Retinal pigment epithelial cell (primary cell): ENCODE measurements around the gene SULT1C4.

Experiments used
- DNase-seq: peaks from one replicate; pipeline ENCODE4 v3.0.0-alpha.2; 2010; ENCODE audit warnings: low read depth
- H3K4me3 ChIP-seq: 2 replicates; pipeline ENCODE4 v1.5.1; 2011; ENCODE audit warnings: mild to moderate bottlenecking, low read length, control low read depth, moderate library complexity
- CTCF ChIP-seq: conservative IDR thresholded peaks from 2 replicates; pipeline ENCODE4 v1.5.1; 2011; ENCODE audit warnings: low read depth, low read length, control low read depth, inconsistent platforms

The SULT1C4 gene

GRCh38 chr2:108377815-108378630, at the start of gene SULT1C4:
Gene SULT1C4 (plus strand): TSS chr2:108377954. CDS start chr2:108378338, 384 bp downstream.
- TF ChIP-seq CTCF, result no peak
- H3K4me3 ChIP-seq, result peak within 1 kb of the TSS; percentile 29
- DNase-seq, result no peak

GRCh38 chr2:108329771-108330170, 48.0 kb upstream of the SULT1C4 start:
- TF ChIP-seq CTCF, result no peak
- no peak overlapping the region for H3K4me3 ChIP-seq
- DNase-seq, result no peak

GRCh38 chr2:108330979-108331378, 46.8 kb upstream of the SULT1C4 start:
- no peak overlapping the region for H3K4me3 ChIP-seq
- TF ChIP-seq CTCF, result no peak
- no peak for DNase-seq

- DNase-seq, result no peak
- no peak overlapping the region for H3K4me3 ChIP-seq
- no peak for TF ChIP-seq CTCF
Observed at GRCh38 chr2:108345951-108346350, 31.8 kb upstream of the SULT1C4 start.

- no peak overlapping the region for H3K4me3 ChIP-seq
- TF ChIP-seq CTCF, result no peak
- DNase-seq, result no peak
Observed at GRCh38 chr2:108346827-108347226, 30.9 kb upstream of the SULT1C4 start.

- DNase-seq, result no peak
- TF ChIP-seq CTCF, result no peak
Observed at GRCh38 chr2:108347786-108348185, 30.0 kb upstream of the SULT1C4 start.

GRCh38 chr2:108348816-108349570, 28.8 kb upstream of the SULT1C4 start:
- no peak overlapping the region for H3K4me3 ChIP-seq
- TF ChIP-seq CTCF, result no peak

More at GRCh38 chr2:108347786-108348185, 30.0 kb upstream of the SULT1C4 start:
- no peak overlapping the region for H3K4me3 ChIP-seq

More at GRCh38 chr2:108348816-108349570, 28.8 kb upstream of the SULT1C4 start:
- DNase-seq, result no peak
